HG02943 (cell line): ENCODE data around the gene PROB1.
A peak's percentile ranks its signal among the peaks of the same experiment; 100 is the strongest.
"Not testable (repeated sequence)": the region's sequence is repeated elsewhere in the genome, so short reads cannot be mapped to it uniquely, and the experiment has no call there.

ENCODE experiments used
- ATAC-seq: cut with Tn5 transposase; IDR thresholded peaks from one replicate; pipeline ENCODE4 v1.9.1; 2021; ENCODE audit warnings: mild to moderate bottlenecking, low read depth, moderate library complexity; ENCODE audit not compliant: unreplicated experiment

Gene PROB1, protein sequence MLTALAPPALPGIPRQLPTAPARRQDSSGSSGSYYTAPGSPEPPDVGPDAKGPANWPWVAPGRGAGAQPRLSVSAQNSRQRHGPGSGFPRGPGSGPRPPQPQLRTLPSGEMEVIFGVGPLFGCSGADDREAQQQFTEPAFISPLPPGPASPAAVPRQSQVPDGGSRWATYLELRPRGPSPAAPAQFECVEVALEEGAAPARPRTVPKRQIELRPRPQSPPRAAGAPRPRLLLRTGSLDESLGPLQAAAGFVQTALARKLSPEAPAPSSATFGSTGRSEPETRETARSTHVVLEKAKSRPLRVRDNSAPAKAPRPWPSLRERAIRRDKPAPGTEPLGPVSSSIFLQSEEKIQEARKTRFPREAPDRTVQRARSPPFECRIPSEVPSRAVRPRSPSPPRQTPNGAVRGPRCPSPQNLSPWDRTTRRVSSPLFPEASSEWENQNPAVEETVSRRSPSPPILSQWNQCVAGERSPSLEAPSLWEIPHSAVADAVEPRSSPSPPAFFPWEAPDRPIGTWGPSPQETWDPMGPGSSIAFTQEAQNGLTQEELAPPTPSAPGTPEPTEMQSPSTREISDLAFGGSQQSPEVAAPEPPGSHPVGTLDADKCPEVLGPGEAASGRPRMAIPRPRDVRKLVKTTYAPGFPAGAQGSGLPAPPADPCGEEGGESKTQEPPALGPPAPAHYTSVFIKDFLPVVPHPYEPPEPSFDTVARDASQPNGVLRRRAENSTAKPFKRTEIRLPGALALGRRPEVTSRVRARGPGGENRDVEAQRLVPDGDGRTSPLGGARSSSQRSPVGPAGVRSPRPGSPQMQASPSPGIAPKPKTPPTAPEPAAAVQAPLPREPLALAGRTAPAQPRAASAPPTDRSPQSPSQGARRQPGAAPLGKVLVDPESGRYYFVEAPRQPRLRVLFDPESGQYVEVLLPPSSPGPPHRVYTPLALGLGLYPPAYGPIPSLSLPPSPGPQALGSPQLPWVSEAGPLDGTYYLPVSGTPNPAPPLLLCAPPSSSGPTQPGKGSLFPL

DNA sequence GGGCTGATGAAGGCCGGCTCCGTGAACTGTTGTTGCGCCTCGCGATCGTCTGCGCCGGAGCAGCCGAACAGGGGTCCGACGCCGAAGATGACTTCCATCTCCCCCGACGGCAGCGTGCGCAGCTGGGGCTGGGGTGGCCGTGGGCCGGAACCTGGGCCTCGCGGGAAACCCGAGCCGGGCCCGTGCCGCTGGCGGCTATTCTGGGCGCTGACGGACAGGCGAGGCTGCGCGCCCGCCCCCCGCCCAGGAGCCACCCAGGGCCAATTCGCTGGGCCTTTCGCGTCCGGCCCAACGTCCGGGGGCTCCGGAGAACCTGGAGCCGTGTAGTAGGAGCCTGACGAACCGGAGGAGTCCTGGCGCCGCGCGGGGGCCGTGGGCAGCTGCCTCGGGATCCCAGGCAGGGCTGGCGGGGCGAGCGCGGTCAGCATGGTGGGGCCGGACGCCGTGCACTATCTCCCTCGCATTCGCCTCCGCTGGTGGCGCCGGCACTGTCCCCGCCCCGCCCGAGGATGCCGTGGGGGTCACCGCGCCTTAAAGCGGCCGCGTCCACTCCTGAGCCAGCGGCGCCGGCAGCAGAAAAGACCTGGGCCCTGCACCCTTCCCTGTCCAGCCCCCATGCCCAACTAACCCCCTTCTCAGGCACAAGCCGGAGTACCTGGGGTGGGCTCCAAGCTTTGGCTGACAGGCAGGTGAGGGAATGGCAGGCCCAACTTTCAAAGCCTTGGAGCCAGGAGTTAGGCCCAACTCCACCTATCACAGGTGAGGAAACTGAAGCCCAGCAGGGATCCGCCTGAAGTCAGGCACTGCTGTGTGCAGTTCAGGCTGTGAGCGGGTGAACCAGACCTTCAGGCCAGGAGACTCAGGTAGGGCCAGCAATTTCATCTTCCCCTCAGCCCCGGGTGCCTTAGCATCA is at the start of gene PROB1:
TSS of gene PROB1 (minus strand) at position 451 of the 913 bp plus-strand sequence. CDS start at position 428, 23 bp downstream.
- ATAC-seq = no peak

DNA sequence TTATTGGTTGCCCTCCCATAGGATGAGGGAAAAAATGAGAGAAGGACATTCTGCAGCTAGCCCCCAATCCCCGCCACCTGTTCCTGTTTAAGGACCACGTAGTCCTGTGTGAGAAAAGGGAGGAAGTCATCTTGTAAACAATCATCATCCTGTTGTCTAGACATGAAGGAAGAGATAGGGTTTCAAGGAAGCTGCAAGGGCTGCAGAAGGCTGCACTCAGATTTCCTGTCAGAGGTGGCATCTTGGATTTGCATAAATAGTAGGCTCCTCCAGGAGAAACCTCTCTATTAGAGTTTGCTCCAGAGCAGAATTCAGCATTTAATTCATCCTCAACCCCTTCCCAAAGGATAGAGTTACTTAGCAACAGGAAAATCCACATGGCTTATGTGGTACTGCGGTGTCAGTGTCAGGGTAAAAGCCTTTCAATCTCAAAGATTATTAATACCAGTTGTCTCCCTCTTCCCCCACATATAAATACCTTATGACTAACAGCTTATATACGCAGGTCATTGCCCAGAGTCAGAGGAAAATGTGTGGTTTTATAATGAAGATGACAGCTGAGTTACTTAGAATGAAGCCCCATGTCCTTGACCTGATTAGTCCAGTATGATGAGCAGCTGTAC is 49.0 kb upstream of the PROB1 start:
- no peak for ATAC-seq

DNA sequence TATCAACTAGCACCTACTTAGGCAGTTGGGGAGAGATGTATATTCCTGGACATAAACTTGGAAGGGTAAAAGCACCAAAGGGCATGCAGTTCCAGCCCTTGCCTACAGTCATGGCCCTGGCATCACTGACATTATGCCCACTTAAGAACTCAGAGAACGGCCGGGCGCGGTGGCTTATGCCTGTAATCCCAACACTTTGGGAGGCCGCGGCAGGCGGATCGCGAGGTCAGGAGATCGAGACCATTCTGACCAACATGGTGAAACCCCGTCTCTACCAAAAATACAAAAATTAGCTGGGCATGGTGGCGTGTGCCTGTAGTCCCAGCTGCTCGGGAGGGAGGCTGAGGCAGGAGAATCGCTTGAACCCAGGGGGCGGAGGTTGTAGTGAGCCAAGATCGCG is 45.5 kb upstream of the PROB1 start:
- ATAC-seq = not testable (repeated sequence)

DNA sequence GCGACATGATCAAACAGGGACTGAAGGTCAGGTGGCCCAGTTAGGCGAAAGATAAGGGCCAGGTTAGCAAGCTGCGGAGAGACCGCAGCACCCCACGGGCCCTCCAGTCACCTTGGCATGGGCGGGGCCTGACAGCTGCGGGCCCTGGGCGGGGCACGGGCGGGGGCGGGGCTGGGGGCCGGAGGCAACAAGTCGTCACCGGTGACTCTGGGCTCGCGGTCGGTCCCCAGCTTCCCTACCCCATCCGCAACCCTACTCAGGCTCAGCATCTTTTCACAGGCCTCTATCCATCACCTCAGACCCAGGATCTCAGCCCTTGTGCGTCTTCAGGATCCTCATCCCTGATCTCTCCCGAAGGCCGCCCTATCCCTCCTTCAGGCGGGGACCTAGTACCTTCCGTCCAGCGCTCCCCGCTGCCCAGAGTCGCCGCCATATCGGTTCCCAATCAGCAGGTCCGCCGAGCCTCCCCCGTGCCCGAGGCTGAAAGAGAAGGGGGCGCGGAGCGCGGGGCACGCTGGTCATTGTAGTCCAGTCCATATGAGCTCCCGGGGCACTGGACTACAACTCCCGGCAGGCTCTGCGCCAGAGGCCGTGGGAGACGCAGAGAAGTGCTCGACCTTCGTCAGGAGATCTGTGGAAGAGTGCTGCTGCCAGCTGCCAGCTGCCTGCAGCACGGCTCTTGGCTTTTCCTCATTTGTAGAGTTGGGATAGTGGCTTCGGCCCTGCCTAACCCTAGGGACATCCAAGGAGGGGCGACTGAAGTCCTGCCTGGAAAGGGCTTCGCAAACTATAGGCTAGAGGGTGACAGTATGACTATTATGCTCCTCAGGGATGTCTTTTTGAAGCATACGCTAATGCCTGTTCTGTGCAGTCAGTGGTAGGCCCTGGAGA is 44.4 kb upstream of the PROB1 start, which contains the start of gene DNAJC18:
TSS of gene DNAJC18 (minus strand) at position 513 of the 891 bp plus-strand sequence. CDS start at position 433, 80 bp downstream.
- peak; percentile 84 for ATAC-seq

DNA sequence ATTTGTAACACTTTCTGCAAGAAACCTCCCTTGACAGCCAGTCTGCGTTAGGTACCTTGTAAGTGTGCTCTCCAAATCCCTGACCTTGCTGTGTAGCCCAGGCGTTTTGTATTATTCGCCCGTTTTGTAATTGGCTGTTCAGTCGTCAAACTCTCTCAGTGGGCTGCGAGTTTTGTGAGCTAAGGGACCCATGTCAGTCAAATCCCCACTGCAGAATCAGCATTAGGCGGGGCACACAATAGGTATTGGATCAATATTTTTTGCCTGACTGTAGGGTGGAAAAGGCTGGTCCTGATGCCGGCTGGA is 43.8 kb upstream of the PROB1 start:
- no peak for ATAC-seq

DNA sequence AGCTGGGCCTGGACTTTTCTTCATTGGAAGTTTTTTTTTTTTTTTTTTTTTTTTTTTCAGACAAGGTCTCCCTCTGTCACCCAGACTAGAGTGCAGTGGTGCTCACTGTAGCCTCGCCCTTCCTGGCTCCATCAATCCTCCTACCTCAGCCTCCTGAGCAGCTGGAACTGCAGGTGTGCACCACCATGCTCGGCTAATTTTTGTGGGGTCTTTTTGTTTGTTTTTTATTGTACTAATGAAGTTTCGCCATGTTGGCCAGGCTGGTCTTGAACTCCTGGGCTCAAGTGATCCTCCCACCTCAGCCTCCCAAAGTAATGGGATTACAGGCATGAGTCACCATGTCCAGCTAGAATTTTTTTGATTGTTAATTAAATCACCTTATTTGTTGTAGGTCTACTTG is 40.8 kb upstream of the PROB1 start:
- ATAC-seq = no peak

DNA sequence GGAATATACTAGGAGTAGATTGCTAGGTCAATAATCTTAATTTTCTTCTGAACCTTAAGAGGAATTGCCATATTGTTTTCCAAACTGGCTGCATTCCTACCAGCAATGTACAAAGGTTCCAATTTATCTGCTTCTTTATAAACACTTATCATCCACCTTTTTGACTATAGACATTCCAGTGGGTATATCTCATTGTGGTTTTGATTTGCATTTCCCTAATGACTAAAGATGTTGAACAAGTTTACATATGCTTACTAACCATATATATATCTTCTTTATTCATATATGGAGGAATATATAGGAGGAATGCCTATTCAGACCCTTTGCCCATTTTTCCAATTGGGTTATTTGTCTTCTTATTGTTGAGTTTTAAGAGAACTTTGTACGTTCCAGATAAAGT is 36.8 kb upstream of the PROB1 start:
- no peak for ATAC-seq

DNA sequence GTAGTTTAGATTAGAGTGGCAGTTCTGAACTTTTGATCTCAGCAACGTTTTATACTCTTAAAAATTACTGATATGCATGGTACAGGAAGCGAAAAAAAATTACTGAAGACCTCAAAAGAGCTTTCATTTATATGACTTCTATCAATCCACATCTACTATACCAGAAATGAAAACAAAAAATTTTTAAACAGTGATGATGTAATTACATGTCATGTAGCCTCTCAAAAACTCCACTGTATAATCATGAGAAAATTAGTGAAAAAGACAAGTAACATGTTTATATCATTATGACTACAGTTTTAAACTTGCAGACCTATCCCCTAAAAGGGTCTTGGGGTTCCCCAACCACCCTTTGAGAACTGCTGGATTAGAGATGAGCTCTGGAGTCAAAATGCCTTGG is 35.1 kb upstream of the PROB1 start:
- no peak for ATAC-seq

DNA sequence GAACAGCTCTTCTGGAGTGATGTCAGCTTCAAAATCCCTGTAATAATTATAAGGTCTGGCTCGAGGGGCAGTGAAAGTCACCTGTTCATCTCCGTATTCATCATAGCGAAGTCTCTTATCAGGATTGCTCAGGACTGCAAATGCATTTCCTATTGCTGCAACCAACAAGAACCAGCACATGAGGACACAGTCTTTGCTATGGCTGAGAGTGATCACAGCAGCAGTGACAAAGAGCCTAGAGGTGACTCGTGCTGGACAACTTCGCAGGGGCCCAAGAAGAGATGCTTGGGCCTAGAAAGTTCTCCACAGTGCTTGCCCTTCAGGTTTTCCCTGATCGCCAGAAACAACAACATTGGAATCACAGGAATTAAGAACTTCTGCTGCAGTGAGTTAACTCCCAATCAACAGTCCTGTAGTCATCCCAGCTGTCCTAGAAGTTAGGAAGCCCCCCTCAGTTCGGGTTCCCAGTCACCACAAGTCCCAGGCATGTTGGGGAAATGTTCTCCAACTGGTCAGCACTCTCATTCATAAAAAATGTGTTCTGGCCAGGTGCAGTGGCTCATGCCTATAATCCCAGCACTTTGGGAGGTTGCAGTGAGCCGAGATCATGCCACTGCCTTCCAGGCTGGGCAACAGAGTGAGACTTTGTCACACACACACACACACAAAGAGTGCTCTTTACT is 31.4 kb upstream of the PROB1 start:
- ATAC-seq = no peak

DNA sequence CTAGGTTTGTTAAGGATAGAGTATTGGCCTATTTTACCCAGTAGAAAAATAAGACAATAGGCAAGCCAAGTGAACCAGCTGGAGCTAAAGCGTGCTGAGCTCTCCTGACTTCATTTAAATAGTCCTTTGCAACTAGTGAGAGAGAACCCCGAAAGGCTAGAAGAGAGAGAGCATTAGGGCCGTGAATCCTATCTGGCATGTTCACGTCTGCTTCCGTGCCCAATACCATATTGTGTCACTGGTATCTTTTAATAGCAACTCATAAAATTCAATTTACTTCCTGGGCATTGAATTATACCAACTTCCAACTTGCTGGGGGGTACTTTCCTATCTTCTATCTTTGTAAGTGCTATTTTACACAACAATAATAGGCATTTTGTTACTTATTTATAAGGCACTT is 30.6 kb upstream of the PROB1 start:
- no peak for ATAC-seq

DNA sequence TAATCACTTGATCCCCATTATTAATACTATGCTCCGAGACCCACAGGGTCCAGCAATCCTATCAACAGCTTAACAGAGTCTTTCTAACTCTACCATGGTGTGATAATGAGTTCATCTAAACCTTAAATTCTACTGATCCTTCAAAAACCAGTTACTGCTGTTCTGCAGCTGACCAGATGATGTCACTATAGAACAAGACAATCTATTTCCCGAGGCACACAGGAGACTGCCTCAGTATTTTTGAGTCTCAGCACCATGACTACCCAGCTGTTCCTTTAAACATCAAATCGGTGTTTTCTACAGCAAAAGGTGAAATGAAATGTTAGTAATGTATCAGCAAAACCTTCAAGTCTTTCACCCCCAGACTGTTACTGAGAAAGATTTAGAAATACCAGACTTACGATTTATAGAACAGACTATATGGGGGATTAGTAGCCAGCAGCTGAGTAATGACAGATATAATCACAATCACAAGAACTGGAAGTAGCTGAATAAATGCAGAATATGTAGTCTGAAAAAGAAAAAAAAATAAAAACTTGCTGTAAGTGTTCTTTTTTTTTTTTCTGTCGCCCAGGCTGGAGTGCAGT is 27.5 kb upstream of the PROB1 start:
- ATAC-seq = no peak

DNA sequence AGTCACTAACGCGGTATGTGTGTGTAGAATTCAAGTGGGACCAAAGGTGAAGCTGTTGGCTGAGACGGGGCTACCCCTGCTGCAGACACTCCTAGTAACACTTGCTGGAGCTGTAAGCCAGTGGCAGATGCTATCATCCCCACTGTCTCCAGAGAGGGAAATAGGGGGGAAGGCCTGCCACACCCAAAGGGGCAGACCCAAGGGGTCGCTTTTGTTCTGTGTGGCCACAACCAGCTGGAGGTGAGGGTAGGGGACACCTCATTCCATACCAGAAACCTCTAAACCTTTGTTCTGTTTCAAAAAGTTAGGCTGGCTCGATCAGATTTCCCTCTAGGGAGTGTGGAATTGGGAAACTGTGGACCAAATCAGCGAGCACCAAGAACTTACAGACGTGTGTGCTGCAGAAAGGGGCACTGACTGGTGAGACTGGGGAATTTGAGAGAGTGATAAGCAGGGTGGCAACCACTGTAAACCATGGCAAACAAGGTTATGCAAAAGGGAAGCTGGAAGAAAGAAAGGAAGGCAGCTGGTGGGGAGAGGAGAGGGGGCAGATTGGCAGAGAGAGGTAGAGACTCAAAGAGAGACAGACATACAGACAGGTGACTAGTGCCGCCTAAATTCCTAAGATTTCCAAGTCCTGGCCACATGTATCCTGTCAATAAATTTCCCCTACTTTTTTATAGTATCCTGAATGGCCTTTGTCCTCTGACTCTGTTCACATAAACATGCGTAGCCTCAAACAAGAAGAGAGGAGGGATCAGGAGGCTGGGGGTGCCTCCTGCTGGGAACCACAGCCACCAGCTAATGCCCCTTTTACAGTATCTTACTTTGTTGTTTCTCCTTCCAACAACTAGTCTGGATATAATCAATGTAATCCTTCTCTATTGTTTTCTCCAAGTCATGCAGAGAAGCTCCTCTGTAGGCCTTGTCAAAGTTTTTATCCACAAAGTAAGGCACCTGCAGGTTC is 24.6 kb upstream of the PROB1 start:
- ATAC-seq = no peak

DNA sequence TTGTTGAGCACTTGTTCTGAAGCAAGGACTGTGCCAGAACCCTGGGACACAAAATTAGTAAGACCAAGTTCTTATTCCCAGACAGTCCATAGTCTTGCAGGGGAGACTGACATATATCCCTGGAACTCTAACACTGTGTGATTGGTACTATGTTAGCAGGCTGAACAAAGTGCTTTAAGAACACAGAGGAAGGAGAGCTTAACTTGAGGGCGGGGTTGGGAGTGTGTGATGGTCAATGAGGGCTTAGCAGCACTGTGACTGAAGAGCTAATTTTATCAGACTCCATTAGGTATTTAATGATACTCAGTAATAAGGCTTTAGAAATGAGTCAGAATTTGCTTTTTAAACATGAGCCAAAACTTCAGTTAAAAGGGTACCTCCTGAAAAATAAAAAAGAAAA is 23.9 kb upstream of the PROB1 start:
- ATAC-seq = no peak

DNA sequence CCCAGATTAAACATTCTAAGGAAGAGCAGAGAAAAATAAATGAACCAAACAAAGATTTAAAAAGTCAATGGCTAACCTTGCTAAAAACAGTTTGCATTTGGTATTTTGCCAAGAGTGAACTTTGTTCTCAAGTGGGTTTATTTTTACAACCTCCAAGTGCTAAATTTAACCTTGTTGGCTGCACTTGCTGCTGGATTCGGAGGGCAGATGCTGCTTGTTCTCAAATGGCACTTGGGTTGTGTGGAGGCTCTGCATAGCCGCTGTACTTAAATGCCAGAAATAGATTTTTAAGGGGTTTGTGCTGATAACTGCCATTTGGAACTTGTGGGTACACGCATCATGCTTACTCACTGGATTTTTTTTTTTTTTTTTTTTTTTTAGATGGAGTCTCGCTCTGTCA is 22.3 kb upstream of the PROB1 start:
- no peak for ATAC-seq

DNA sequence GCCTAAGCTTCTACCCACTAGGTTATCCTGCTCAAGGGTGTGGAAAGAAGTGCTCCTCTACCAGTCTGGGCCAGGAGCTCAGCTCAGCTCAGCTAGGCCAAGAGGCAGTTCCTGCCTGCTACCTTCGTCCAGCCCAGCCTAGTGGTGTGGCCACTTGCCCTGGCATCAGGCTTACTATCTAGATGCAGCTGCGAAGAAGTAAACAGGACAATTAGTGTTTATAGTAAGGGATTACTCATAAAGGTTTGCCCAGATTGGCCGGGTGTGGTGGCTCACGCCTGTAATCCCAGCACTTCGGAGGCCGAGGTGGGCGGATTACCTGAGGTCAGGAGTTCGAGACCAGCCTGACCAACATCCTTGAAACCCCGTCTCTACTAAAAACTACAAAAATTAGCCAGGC is 21.7 kb upstream of the PROB1 start:
- ATAC-seq = no peak

DNA sequence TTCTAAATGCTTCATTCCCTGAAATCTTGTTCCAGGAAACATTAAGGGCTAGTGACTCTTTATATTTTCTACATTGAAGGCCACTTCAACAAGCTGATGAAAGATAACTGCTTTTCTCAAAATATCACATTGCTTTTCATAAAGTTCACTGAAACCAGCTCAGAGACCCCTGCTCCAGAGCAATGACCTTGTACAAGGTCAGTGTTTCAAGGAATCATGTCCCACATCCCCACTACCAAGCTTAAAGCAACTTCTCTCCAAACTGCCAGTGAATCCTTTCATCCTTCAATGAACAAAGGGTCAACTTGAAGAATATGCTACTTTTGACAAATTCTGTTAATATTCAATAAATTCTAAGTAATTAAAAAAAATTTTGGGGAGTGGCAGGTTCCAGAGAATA is 21.0 kb upstream of the PROB1 start:
- ATAC-seq = no peak
